Thyroid gland (tissue), 4 donors: Measurements from ENCODE around the gene RBMS1.

Source experiments
- POLR2A ChIP-seq, 2 donors: fragments of 450-650 bp; IDR thresholded peaks; one replicate each; pipeline ENCODE4 v1.6.1; 2017; ENCODE audit warnings: antibody characterized with exemption in 2 of 2, mild to moderate bottlenecking in 2 of 2, moderate library complexity in 1 of 2
- TF ChIP-seq, protein P1 (sequence below), 6 experiments: fragments of 200-600 bp in 3 of 6; fragments of 450-650 bp in 3 of 6; sonication (generic) in 3 of 6; IDR thresholded peaks; one replicate each; pipeline ENCODE4 v1.5.1; 2016 to 2019; ENCODE audit warnings: antibody characterized with exemption in 6 of 6, mild to moderate bottlenecking in 2 of 6, inconsistent platforms in 1 of 6, moderate library complexity in 1 of 6

DNA sequence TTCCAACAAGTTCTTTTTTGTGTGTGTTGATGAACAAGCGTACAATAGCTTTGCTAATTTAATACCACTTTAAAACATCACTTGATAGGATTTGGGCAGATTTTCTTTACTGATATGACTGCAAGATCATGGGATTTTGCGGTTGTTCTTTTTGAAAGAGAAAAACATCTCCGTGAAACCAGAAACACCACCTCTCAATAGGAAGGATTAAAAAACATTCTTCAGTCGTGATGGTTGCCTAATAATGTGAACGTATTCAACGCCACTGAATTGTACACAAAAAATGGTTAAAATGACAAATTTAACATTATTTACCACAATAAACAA, 19.3 kb downstream of the RBMS1 start:
- TF ChIP-seq, protein P1, sequence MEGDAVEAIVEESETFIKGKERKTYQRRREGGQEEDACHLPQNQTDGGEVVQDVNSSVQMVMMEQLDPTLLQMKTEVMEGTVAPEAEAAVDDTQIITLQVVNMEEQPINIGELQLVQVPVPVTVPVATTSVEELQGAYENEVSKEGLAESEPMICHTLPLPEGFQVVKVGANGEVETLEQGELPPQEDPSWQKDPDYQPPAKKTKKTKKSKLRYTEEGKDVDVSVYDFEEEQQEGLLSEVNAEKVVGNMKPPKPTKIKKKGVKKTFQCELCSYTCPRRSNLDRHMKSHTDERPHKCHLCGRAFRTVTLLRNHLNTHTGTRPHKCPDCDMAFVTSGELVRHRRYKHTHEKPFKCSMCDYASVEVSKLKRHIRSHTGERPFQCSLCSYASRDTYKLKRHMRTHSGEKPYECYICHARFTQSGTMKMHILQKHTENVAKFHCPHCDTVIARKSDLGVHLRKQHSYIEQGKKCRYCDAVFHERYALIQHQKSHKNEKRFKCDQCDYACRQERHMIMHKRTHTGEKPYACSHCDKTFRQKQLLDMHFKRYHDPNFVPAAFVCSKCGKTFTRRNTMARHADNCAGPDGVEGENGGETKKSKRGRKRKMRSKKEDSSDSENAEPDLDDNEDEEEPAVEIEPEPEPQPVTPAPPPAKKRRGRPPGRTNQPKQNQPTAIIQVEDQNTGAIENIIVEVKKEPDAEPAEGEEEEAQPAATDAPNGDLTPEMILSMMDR (IDR thresholded peaks at IDR 0.05): no peak
- no peak for TF ChIP-seq POLR2A (IDR thresholded peaks at IDR 0.05)
